ENCODE measurements around the gene SMPD3. TPM values are rescaled to one million over a fixed set of nuclear protein-coding genes. Genes with fewer than 3 reads are reported as not detected.

Gene SMPD3
- total and polyA plus RNA-seq, 2 of the 8 experiments (the other 6 are each of a cell fraction or from before 2014, with no cell fraction given): 0.39 to 1.3 TPM

- H3K14ac ChIP-seq (ENCODE audit: insufficient read length): no peak overlapping the region
- no peak overlapping the region for H2BK12ac ChIP-seq (ENCODE audit: low read depth, low read length)
- H3K4me2 ChIP-seq (ENCODE audit: insufficient read depth in 1 of 2, low read depth in 2 of 2, low read length in 2 of 2): no peak overlapping the region
- H3K79me1 ChIP-seq (ENCODE audit: low read depth, low read length): no peaks in the 10 kb centered on the region
- peaks cover 8 to 47% (median 25%) of the 10 kb centered on the region in 4 experiments; a peak in 7 of 8 replicates for H3K36me3 ChIP-seq (ENCODE audit: control insufficient read depth in 2 of 4, insufficient read depth in 4 of 4, low read length in 3 of 4)
- H4K5ac ChIP-seq (ENCODE audit: insufficient read length, low read depth, low read length): no peak overlapping the region
- H2AFZ ChIP-seq (ENCODE audit: low read length): no peak overlapping the region
- no peak overlapping the region for H2BK20ac ChIP-seq (ENCODE audit: low read length)
- H3K27ac ChIP-seq (ENCODE audit: low read depth, low read length): no peak overlapping the region
- no peaks in the 10 kb centered on the region for H3K27me3 ChIP-seq (replicated peaks in 1 of 4; ENCODE audit: control insufficient read depth in 3 of 4, extremely low read depth in 1 of 4, insufficient read depth in 3 of 4, low read length in 3 of 4)
- no peak overlapping the region for H2AK5ac ChIP-seq (ENCODE audit: low read depth, low read length)
- H3K9me3 ChIP-seq (ENCODE audit: insufficient read depth in 2 of 2, low read depth in 1 of 2, low read length in 1 of 2): no peaks in the 10 kb centered on the region
- no peaks in the 10 kb centered on the region for H3K4me1 ChIP-seq (replicated peaks in 1 of 4; ENCODE audit: control insufficient read depth in 3 of 4, insufficient read depth in 4 of 4, low read length in 3 of 4)
- DNase-seq (ENCODE audit: low read depth in 1 of 2, low spot score in 2 of 2) (no peak), FAIRE-seq (no peak)
- no peak overlapping the region for H3K18ac ChIP-seq (ENCODE audit: extremely low read depth, low read length)
- H4K8ac ChIP-seq (ENCODE audit: extremely low read depth, insufficient read depth, low read length): no peak overlapping the region
- H2BK120ac ChIP-seq (replicated peaks; ENCODE audit: low read depth, low read length): no peak overlapping the region
- no peak overlapping the region for H4K91ac ChIP-seq (replicated peaks; ENCODE audit: insufficient read length, low read length)
- H3K56ac ChIP-seq (replicated peaks; ENCODE audit: insufficient read length, low read depth, low read length): no peak overlapping the region
- H3K9ac ChIP-seq (replicated peaks in 1 of 4; ENCODE audit: extremely low read depth in 1 of 4, low read depth in 3 of 4, low read length in 3 of 4): no peak overlapping the region
- POLR2A ChIA-PET (ENCODE audit: partially characterized antibody): interaction anchor here (1.2 kb wide), 1 partner anchor 43 kb away, joined by 3 read pairs; the partner anchor contains the start of genes PRMT7 and SLC7A6OS
- H3K23me2 ChIP-seq (ENCODE audit: low read depth, low read length): no peaks in the 10 kb centered on the region
- no peak overlapping the region for H3K23ac ChIP-seq (ENCODE audit: insufficient read length)
- CTCF ChIA-PET (ENCODE audit: partially characterized antibody): interaction anchor here (1.2 to 6.2 kb wide), 7 partner anchors 13 to 168 kb away, joined by 3 to 95 read pairs (median 11); partner anchors contain the start of gene SLC7A6
- peaks cover 0 to 12% of the 10 kb centered on the region in 2 experiments for H4K20me1 ChIP-seq (replicated peaks in 1 of 2; ENCODE audit: control insufficient read depth in 1 of 2, insufficient read depth in 2 of 2, low read length in 2 of 2)
- WGBS, 2 experiments (ENCODE audit: extremely low coverage in 1 of 2, insufficient coverage in 1 of 2, insufficient read length in 1 of 2, insufficient replicate concordance in 2 of 2, low coverage in 1 of 2, low lambda C conversion rate in 2 of 2, missing lambda C conversion rate in 1 of 2): 84% methylated on average over 13 of the region's 13 CpGs; no CpG with 5 or more reads in 1 of the 2 experiments
- H2BK5ac ChIP-seq (ENCODE audit: low read depth, low read length): no peak overlapping the region
- H3K4ac ChIP-seq (replicated peaks; ENCODE audit: insufficient read length, low read depth, low read length): no peak overlapping the region
- TF ChIP-seq BCL11A (IDR thresholded peaks at IDR 0.05; ENCODE audit: low read depth in 2 of 2, low read length in 2 of 2): no peak
- TF ChIP-seq CHD1 (IDR thresholded peaks at IDR 0.05; ENCODE audit: low read depth, low read length): no peak
- no peak for TF ChIP-seq EGR1 (IDR thresholded peaks at IDR 0.05; ENCODE audit: borderline replicate concordance, low read depth, low read length)
- TF ChIP-seq ASH2L (IDR thresholded peaks at IDR 0.05; ENCODE audit: low read length): no peak
- no peaks in the 10 kb centered on the region for H3K79me2 ChIP-seq (ENCODE audit: control insufficient read depth in 1 of 2, insufficient read depth in 2 of 2, low read length in 2 of 2)
- no peak overlapping the region for H3K4me3 ChIP-seq (ENCODE audit: extremely low read depth in 1 of 4, insufficient read depth in 2 of 4, low read depth in 3 of 4, low read length in 4 of 4)
- no peak overlapping the region for H2BK15ac ChIP-seq (ENCODE audit: low read length)
These were observed 94.9 kb downstream of the SMPD3 start for GRCh38 chr16:68353366-68353765.
